HEK293T (cell line): ENCODE results near the gene CHCHD4.

Source experiments
- CTCF ChIA-PET: fragments of 350-600 bp; formaldehyde crosslinking; extraction: SDS; loops from one replicate; lab custom pipeline; 2021; ENCODE audit warnings: antibody characterized with exemption, inconsistent platforms; lab: Yijun Ruan, JAX
- POLR2A ChIA-PET: fragments of 350-600 bp; formaldehyde crosslinking; extraction: SDS; loops from one replicate; lab custom pipeline; 2020; ENCODE audit warnings: antibody characterized with exemption, inconsistent platforms; lab: Yijun Ruan, JAX
- DNase-seq: peaks from one replicate; pipeline ENCODE4 v3.0.0; 2012; ENCODE audit warnings: mixed read lengths; ENCODE audit errors: extremely low spot score
- ARNT ChIP-seq: fragments of 450-650 bp; IDR thresholded peaks from 2 replicates; pipeline ENCODE4 v1.6.1; 2017; ENCODE audit warnings: mild to moderate bottlenecking
- BHLHE40 ChIP-seq: fragments of 450-650 bp; IDR thresholded peaks from 2 replicates; pipeline ENCODE4 v1.6.1; 2016; ENCODE audit warnings: mild to moderate bottlenecking, moderate library complexity, borderline replicate concordance
- CTBP1 ChIP-seq: fragments of 450-650 bp; IDR thresholded peaks from 2 replicates; pipeline ENCODE4 v1.6.1; 2016; ENCODE audit warnings: borderline replicate concordance
- ELF4 ChIP-seq: fragments of 450-650 bp; IDR thresholded peaks from 2 replicates; pipeline ENCODE4 v1.6.1; 2017; ENCODE audit warnings: antibody characterized with exemption
- FOXA1 ChIP-seq: fragments of 450-650 bp; IDR thresholded peaks from 2 replicates; pipeline ENCODE4 v1.6.1; 2016; ENCODE audit warnings: mild to moderate bottlenecking
- FOXK2 ChIP-seq: fragments of 450-650 bp; IDR thresholded peaks from 2 replicates; pipeline ENCODE4 v1.6.1; 2016; ENCODE audit warnings: mild to moderate bottlenecking
- FOXM1 ChIP-seq: fragments of 450-650 bp; IDR thresholded peaks from 2 replicates; pipeline ENCODE4 v1.6.1; 2017; ENCODE audit warnings: mild to moderate bottlenecking, borderline replicate concordance
- HDGF ChIP-seq: fragments of 450-650 bp; IDR thresholded peaks from 2 replicates; pipeline ENCODE4 v1.6.1; 2017; ENCODE audit warnings: antibody characterized with exemption, borderline replicate concordance
- L3MBTL2 ChIP-seq: fragments of 450-650 bp; conservative IDR thresholded peaks from 2 replicates; pipeline ENCODE4 v1.6.1; 2016; ENCODE audit warnings: mild to moderate bottlenecking
- LEF1 ChIP-seq: fragments of 450-650 bp; IDR thresholded peaks from 2 replicates; pipeline ENCODE4 v1.6.1; 2017; ENCODE audit warnings: mild to moderate bottlenecking, borderline replicate concordance
- NFRKB ChIP-seq: fragments of 450-650 bp; IDR thresholded peaks from 2 replicates; pipeline ENCODE4 v1.6.1; 2016; ENCODE audit warnings: mild to moderate bottlenecking, moderate library complexity
- SP1 ChIP-seq: fragments of 450-650 bp; IDR thresholded peaks from 2 replicates; pipeline ENCODE4 v1.6.1; 2017
- SUZ12 ChIP-seq: fragments of 450-650 bp; IDR thresholded peaks from 2 replicates; pipeline ENCODE4 v1.6.1; 2016; ENCODE audit warnings: mild to moderate bottlenecking
- TARDBP ChIP-seq: fragments of 450-650 bp; IDR thresholded peaks from 2 replicates; pipeline ENCODE4 v1.6.1; 2016
- ZNF384 ChIP-seq: fragments of 450-650 bp; IDR thresholded peaks from 2 replicates; pipeline ENCODE4 v1.6.1; 2016
- TF ChIP-seq, protein P1 (sequence below): fragments of 450-650 bp; IDR thresholded peaks from 2 replicates; pipeline ENCODE4 v1.6.1; 2016

Gene CHCHD4

DNA sequence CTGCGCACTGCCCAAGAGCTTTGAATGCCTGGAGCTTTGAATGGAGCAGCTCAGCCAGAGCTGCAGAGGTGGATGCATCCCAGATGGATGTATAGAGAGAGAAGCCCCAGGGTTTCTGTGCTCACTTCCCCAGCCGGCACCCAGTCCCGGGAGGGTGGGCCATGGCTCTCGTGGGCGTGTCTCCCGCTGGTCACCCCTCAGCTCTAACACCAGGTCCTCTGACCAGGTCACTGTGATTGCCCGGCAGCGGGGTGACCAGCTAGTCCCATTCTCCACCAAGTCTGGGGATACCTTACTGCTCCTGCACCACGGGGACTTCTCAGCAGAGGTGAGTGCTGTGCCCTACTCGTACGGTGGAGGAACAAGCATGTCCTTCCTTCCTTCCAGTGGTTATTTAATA is 10.9 kb upstream of the CHCHD4 start:
- DNase-seq: no peak
- no peak for TF ChIP-seq SP1
- no peak for TF ChIP-seq HDGF
- TF ChIP-seq ZNF384: no peak
- no peak for TF ChIP-seq SUZ12
- no peak for TF ChIP-seq L3MBTL2
- no peak for TF ChIP-seq NFRKB
- no peak for TF ChIP-seq ELF4
- no peak for TF ChIP-seq ARNT
- no peak for TF ChIP-seq FOXK2
- TF ChIP-seq FOXM1: no peak
- TF ChIP-seq, protein P1, sequence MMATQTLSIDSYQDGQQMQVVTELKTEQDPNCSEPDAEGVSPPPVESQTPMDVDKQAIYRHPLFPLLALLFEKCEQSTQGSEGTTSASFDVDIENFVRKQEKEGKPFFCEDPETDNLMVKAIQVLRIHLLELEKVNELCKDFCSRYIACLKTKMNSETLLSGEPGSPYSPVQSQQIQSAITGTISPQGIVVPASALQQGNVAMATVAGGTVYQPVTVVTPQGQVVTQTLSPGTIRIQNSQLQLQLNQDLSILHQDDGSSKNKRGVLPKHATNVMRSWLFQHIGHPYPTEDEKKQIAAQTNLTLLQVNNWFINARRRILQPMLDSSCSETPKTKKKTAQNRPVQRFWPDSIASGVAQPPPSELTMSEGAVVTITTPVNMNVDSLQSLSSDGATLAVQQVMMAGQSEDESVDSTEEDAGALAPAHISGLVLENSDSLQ: no peak
- no peak for TF ChIP-seq LEF1
- TF ChIP-seq TARDBP: no peak
- TF ChIP-seq CTBP1: no peak
- no peak for TF ChIP-seq BHLHE40
- TF ChIP-seq FOXA1: no peak
- CTCF ChIA-PET: no interaction called here
- POLR2A ChIA-PET: no interaction called here

DNA sequence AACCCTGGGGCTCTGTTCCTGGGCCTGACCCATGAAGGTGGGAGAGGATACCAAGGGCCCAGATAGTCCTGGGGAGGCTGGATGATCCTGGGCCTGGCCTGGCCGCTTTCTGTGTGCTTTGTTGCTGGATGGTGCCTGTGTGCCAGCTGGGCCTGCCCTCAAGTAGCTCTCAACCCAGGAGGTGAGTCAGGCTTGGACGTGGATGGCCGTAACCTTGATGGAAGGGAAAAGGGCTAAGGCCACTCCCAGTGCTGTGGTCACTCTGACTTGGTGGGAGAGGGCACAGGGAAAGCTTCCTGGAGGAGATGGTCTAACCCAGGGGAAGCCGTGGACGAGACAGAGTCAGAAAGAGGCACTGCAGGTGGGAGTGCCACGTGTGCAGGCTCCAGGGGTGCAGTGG is 9.6 kb upstream of the CHCHD4 start:
- ChIA-PET CTCF (no interaction called here), POLR2A (interaction anchor here (1.1 kb wide), 1 partner anchor 9 kb away, joined by 5 read pairs; the partner anchor contains the start of genes CHCHD4 and TMEM43)
- TF ChIP-seq CTBP1 (no peak), FOXK2 (no peak), BHLHE40 (no peak), TARDBP (no peak), SP1 (no peak), FOXM1 (no peak), SUZ12 (no peak), HDGF (no peak), FOXA1 (no peak), ARNT (no peak), ZNF384 (no peak), NFRKB (no peak), L3MBTL2 (no peak), ELF4 (no peak), LEF1 (no peak)
- TF ChIP-seq, protein P1: no peak
- no peak for DNase-seq

DNA sequence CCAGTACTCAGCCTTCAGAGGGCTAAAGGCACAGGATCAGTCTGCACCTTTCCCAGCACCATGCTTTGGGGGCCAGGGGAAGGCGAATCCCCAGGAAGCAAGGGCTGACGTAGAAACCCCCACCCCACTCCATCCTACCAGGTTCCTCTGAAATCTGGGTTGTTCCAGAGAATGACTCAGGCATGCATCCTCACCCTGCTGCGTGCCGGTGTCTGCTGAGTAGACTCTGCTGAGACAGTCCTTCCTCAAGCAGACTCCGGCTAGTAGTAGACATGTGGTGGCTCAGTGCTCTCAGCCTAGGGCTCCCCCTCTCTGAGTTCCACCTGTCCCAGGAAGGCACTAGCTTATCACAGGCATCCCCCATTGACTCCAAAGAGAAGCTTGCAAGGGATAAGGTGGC is 9.2 kb upstream of the CHCHD4 start:
- no peak for DNase-seq
- CTCF ChIA-PET: no interaction called here
- POLR2A ChIA-PET: interaction anchor here (1.1 kb wide), 1 partner anchor 9 kb away, joined by 5 read pairs; the partner anchor contains the start of genes CHCHD4 and TMEM43
- TF ChIP-seq TARDBP (no peak), SUZ12 (no peak), FOXK2 (no peak), L3MBTL2 (no peak), ARNT (no peak), NFRKB (no peak), HDGF (no peak), LEF1 (no peak), ZNF384 (no peak), FOXM1 (no peak), SP1 (no peak), ELF4 (no peak), FOXA1 (no peak)
- TF ChIP-seq, protein P1: no peak

DNA sequence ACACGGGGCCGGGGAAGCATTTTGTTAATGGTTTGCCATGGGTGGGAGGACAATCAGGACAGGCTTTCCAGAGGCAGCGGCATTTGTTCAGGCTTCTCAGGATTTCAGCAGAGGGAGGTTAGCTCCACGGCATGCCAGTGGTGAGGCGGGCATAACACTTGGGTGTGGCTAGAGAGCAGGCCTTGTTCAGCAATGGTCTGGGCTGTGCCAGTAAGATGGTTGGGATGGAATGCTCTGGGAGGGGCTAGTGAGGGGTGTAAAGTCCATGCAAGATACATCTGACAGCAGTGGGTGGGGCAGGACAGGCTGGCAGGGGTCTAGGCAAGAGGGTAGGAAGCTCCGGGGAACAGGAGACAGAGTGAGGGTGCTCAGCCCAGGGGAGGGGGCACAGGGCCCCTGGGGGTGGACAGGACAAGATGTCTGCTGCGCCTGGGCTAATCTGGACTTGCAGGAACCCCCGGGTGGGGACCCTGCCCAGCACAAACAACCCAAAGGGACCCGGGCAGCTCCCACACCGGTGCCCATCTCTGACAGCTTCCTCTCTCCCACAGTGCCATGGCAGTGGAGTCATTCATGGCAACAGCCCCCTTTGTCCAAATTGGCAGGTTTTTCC is 8.6 kb upstream of the CHCHD4 start:
- ChIA-PET CTCF (no interaction called here), POLR2A (interaction anchor here (1.1 kb wide), 1 partner anchor 8 kb away, joined by 5 read pairs; the partner anchor contains the start of genes CHCHD4 and TMEM43)
- no peak for DNase-seq
- TF ChIP-seq SP1 (no peak), FOXM1 (no peak), NFRKB (no peak), BHLHE40 (no peak), ZNF384 (no peak), CTBP1 (no peak), LEF1 (no peak), FOXA1 (no peak), FOXK2 (no peak), SUZ12 (no peak), ARNT (no peak), ELF4 (no peak), TARDBP (no peak), HDGF (no peak), L3MBTL2 (no peak)
- TF ChIP-seq, protein P1: no peak

DNA sequence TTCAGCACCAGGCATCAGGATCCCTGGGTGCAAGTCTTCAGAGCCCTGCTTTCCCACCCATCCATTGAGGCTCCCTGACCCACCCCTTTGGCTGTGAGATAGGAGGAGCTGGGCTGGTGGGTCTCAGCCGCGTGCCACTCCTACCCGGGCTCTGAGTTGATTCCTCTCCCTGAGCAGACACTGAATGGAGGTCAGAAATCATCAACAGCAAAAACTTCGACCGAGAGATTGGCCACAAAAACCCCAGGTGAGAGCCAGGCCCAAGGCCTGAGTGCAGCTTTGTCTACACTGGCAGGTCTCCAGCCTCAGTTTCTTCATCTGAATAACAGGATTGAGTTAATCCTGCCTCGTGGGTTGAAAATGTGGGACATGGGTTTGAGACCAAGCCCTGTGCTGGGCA is 8.0 kb upstream of the CHCHD4 start:
- TF ChIP-seq TARDBP: no peak
- DNase-seq: no peak
- ChIA-PET POLR2A (no interaction called here), CTCF (interaction anchor here (1.1 kb wide), 1 partner anchor 20 kb away, joined by 3 read pairs; no protein-coding TSS in a partner anchor)
